CD14-positive monocyte (primary cell): ENCODE measurements around the gene TMEM37. TPM values are rescaled to one million over a fixed set of nuclear protein-coding genes. Genes with fewer than 3 reads are reported as not detected.

ENCODE experiments used
- DNase-seq, 3 donors: peaks; one replicate each; pipeline ENCODE4 v3.0.0-alpha.2; 2011 to 2022
- H2AFZ ChIP-seq: 2 replicates; pipeline ENCODE4 v1.6.0; 2012; ENCODE audit warnings: mild to moderate bottlenecking, low read depth, low read length, inconsistent platforms; ENCODE audit not compliant: insufficient read depth, poor library complexity, severe bottlenecking
- H3K27ac ChIP-seq, 2 donors: 1 replicate in 1 of 2; 2 replicates in 1 of 2; pipeline ENCODE4 v1.5.1; 2012 to 2013; ENCODE audit warnings: low read length in 2 of 2, control low read depth in 1 of 2, inconsistent platforms in 1 of 2, low read depth in 1 of 2, mild to moderate bottlenecking in 1 of 2
- H3K27me3 ChIP-seq, 2 donors: one replicate each; pipeline versions ENCODE4 v1.6.0 to v1.6.1; 2011 to 2013; ENCODE audit warnings: low read length in 2 of 2; ENCODE audit not compliant: control insufficient read depth in 2 of 2, insufficient read depth in 2 of 2
- H3K36me3 ChIP-seq, 2 donors: replicated peaks in 1 of 2; 1 replicate in 1 of 2; 2 replicates in 1 of 2; pipeline versions ENCODE4 v1.5.1 to v1.6.1; 2012 to 2013; ENCODE audit warnings: low read length in 2 of 2, control low read depth in 1 of 2, inconsistent platforms in 1 of 2, mild to moderate bottlenecking in 1 of 2; ENCODE audit not compliant: insufficient read depth in 2 of 2, control insufficient read depth in 1 of 2
- H3K4me1 ChIP-seq, 2 donors: 1 replicate in 1 of 2; 2 replicates in 1 of 2; pipeline versions ENCODE4 v1.5.1 to v1.6.1; 2012 to 2013; ENCODE audit warnings: low read length in 2 of 2, control low read depth in 1 of 2, inconsistent platforms in 1 of 2, mild to moderate bottlenecking in 1 of 2, moderate library complexity in 1 of 2; ENCODE audit not compliant: insufficient read depth in 2 of 2, control insufficient read depth in 1 of 2
- H3K4me2 ChIP-seq: replicated peaks from 2 replicates; pipeline ENCODE3; 2012; ENCODE audit warnings: low read length, moderate library complexity, mild to moderate bottlenecking; ENCODE audit not compliant: poor library complexity, severe bottlenecking; ENCODE audit errors: extremely low read depth
- H3K4me3 ChIP-seq, 3 experiments: fragments of 200-600 bp in 1 of 3; sonication (generic) in 1 of 3; replicated peaks in 1 of 3; 1 replicate in 2 of 3; 2 replicates in 1 of 3; pipeline ENCODE4 v1.5.1; 2011 to 2013; ENCODE audit warnings: low read length in 3 of 3, mild to moderate bottlenecking in 3 of 3, control low read depth in 2 of 3, low read depth in 2 of 3, inconsistent platforms in 1 of 3, moderate library complexity in 1 of 3
- H3K79me2 ChIP-seq: 2 replicates; pipeline ENCODE4 v1.6.0; 2012; ENCODE audit warnings: mild to moderate bottlenecking, control low read depth, inconsistent platforms, low read length, moderate library complexity; ENCODE audit not compliant: insufficient read depth
- H3K9ac ChIP-seq: 2 replicates; pipeline ENCODE4 v1.6.0; 2017; ENCODE audit warnings: low read length, mild to moderate bottlenecking; ENCODE audit not compliant: insufficient read depth, poor library complexity, severe bottlenecking
- H3K9me3 ChIP-seq, 2 donors: replicated peaks in 1 of 2; 1 replicate in 1 of 2; 2 replicates in 1 of 2; pipeline versions ENCODE4 v1.5.1 to v1.6.1; 2012 to 2013; ENCODE audit warnings: low read length in 2 of 2, control low read depth in 1 of 2; ENCODE audit not compliant: control insufficient read depth in 1 of 2, insufficient read depth in 1 of 2
- H4K20me1 ChIP-seq: 2 replicates; pipeline ENCODE4 v1.6.0; 2012; ENCODE audit warnings: mild to moderate bottlenecking, low read length, control low read depth, moderate library complexity; ENCODE audit not compliant: insufficient read depth
- H3K27ac Mint-ChIP-seq, 7 donors: one replicate each; pipeline ENCODE4 v1.8.0; 2020; ENCODE audit warnings: mild to moderate bottlenecking in 7 of 7, mixed read lengths in 7 of 7, moderate library complexity in 6 of 7, inconsistent platforms in 2 of 7
- H3K27me3 Mint-ChIP-seq, 3 donors: one replicate each; pipeline ENCODE4 v1.8.0; 2021 to 2022; ENCODE audit warnings: low read depth in 3 of 3, mild to moderate bottlenecking in 3 of 3, mixed read lengths in 3 of 3, moderate library complexity in 3 of 3, inconsistent platforms in 1 of 3
- H3K36me3 Mint-ChIP-seq, 2 donors: one replicate each; pipeline ENCODE4 v1.8.0; 2020; ENCODE audit warnings: mixed read lengths in 2 of 2, inconsistent platforms in 1 of 2, mild to moderate bottlenecking in 1 of 2
- H3K4me1 Mint-ChIP-seq: one replicate; pipeline ENCODE4 v1.8.0; 2020; ENCODE audit warnings: mild to moderate bottlenecking, mixed read lengths
- H3K4me3 Mint-ChIP-seq, 2 donors: one replicate each; pipeline ENCODE4 v1.8.0; 2020; ENCODE audit warnings: mild to moderate bottlenecking in 2 of 2, mixed read lengths in 2 of 2, moderate library complexity in 1 of 2
- H3K9me3 Mint-ChIP-seq, 7 donors: one replicate each; pipeline ENCODE4 v1.8.0; 2020 to 2022; ENCODE audit warnings: mixed read lengths in 7 of 7, mild to moderate bottlenecking in 6 of 7, moderate library complexity in 6 of 7, inconsistent platforms in 2 of 7
- CTCF ChIP-seq: fragments of 200-600 bp; IDR thresholded peaks from one replicate; pipeline ENCODE4 v1.8.0; 2022; ENCODE audit warnings: antibody characterized with exemption, mild to moderate bottlenecking
- WGBS: methylation state at CpG from one replicate; pipeline ENCODE4 v1.1.5; 2013; ENCODE audit warnings: missing lambda C conversion rate; ENCODE audit not compliant: insufficient coverage; 5-methylcytosine and 5-hydroxymethylcytosine counted together
- intact Hi-C, 2 donors: fragments of 100-400 bp; cut with micrococcal nuclease; formaldehyde crosslinking; loops; one replicate each; pipeline versions ENCODE4 v1.15.0 to v1.15.1; 2023
- polyA plus RNA-seq, 3 donors: library from polyadenylated mRNA; depleted of rRNA in 1 of 3; unstranded in 2 of 3; stranded (reverse) in 1 of 3; fragments of 300-500 nt in 2 of 3; fragments of >200 nt in 1 of 3; fragmentation: Illumina TruSeq in 2 of 3; gene quantifications; 1 replicate in 2 of 3; 2 replicates in 1 of 3; pipeline ENCODE4 v1.2.3, GENCODE V29; 2012 to 2021

Gene TMEM37
- polyA plus RNA-seq, 3 donors: not detected

GRCh38 chr2:119448427-119449141, 16.9 kb downstream of the TMEM37 start:
- Histone ChIP-seq H3K79me2 (no peaks in the 10 kb centered on the region), H3K27ac (no peak overlapping the region), H3K36me3 (no peaks in the 10 kb centered on the region), H3K27me3 (no peaks in the 10 kb centered on the region), H3K4me3 (no peak overlapping the region), H3K9ac (no peak overlapping the region), H4K20me1 (no peaks in the 10 kb centered on the region), H3K9me3 (no peaks in the 10 kb centered on the region), H2AFZ (no peak overlapping the region), H3K4me1 (no peaks in the 10 kb centered on the region), H3K4me2 (no peak overlapping the region)
- DNase-seq: no peak
- H3K4me3 Mint-ChIP-seq: no peak overlapping the region
- H3K4me1 Mint-ChIP-seq: no peaks in the 10 kb centered on the region
- peaks cover 0 to 2% (median 0%) of the 10 kb centered on the region in 7 donors for H3K9me3 Mint-ChIP-seq
- H3K36me3 Mint-ChIP-seq: no peaks in the 10 kb centered on the region
- no peak for TF ChIP-seq CTCF
- H3K27ac Mint-ChIP-seq: no peak overlapping the region
- peaks cover 8 to 12% (median 9%) of the 10 kb centered on the region in 3 donors for H3K27me3 Mint-ChIP-seq
- intact Hi-C loops: no loop called here
- WGBS: 94% methylated on average over 6 of the region's 9 CpGs

- Histone ChIP-seq H3K27me3 (no peaks in the 10 kb centered on the region), H3K79me2 (no peaks in the 10 kb centered on the region), H2AFZ (no peak overlapping the region), H3K9ac (no peak overlapping the region), H3K36me3 (no peaks in the 10 kb centered on the region), H3K9me3 (no peaks in the 10 kb centered on the region), H3K4me3 (no peak overlapping the region), H3K27ac (no peak overlapping the region), H4K20me1 (no peaks in the 10 kb centered on the region), H3K4me2 (no peak overlapping the region), H3K4me1 (no peaks in the 10 kb centered on the region)
- no peak for DNase-seq
- intact Hi-C loops: no loop called here
- no peak overlapping the region for H3K27ac Mint-ChIP-seq
- WGBS: 100% methylated on average over 2 of the region's 3 CpGs
- H3K9me3 Mint-ChIP-seq: peaks cover 0 to 2% (median 0%) of the 10 kb centered on the region in 7 donors
- peaks cover 8 to 11% (median 9%) of the 10 kb centered on the region in 3 donors for H3K27me3 Mint-ChIP-seq
- H3K36me3 Mint-ChIP-seq: no peaks in the 10 kb centered on the region
- no peak overlapping the region for H3K4me3 Mint-ChIP-seq
- H3K4me1 Mint-ChIP-seq: no peaks in the 10 kb centered on the region
- TF ChIP-seq CTCF: no peak
These were observed 17.9 kb downstream of the TMEM37 start for GRCh38 chr2:119449521-119449920.
